HG03175 (cell line): Measurements from ENCODE around the gene ASIC2.

Source experiments
- ATAC-seq: cut with Tn5 transposase; IDR thresholded peaks from one replicate; pipeline ENCODE4 v1.9.1; 2021; ENCODE audit warnings: mild to moderate bottlenecking, moderate library complexity; ENCODE audit not compliant: unreplicated experiment

Gene ASIC2

GRCh38 chr17:33080091-33080490, 213.0 kb downstream of the ASIC2 start:
- no peak for ATAC-seq

- ATAC-seq, result no peak
These were observed 213.9 kb downstream of the ASIC2 start for GRCh38 chr17:33079201-33079600.

GRCh38 chr17:33076979-33077378, 216.1 kb downstream of the ASIC2 start:
- no peak for ATAC-seq

- no peak for ATAC-seq
These were observed 219.7 kb downstream of the ASIC2 start for GRCh38 chr17:33073416-33073815.

GRCh38 chr17:33072421-33073161, 220.5 kb downstream of the ASIC2 start:
- no peak for ATAC-seq

GRCh38 chr17:33071656-33072055, 221.4 kb downstream of the ASIC2 start:
- ATAC-seq, result no peak

- ATAC-seq, result no peak
These were observed 235.5 kb downstream of the ASIC2 start for GRCh38 chr17:33057564-33057963.

- ATAC-seq, result no peak
These were observed 236.5 kb downstream of the ASIC2 start for GRCh38 chr17:33056399-33057146.

- ATAC-seq, result no peak
These were observed 237.3 kb downstream of the ASIC2 start for GRCh38 chr17:33055746-33056145.

- no peak for ATAC-seq
These were observed 237.9 kb downstream of the ASIC2 start for GRCh38 chr17:33055171-33055611.

GRCh38 chr17:33054412-33054811, 238.7 kb downstream of the ASIC2 start:
- no peak for ATAC-seq

GRCh38 chr17:33053676-33054075, 239.4 kb downstream of the ASIC2 start:
- no peak for ATAC-seq

GRCh38 chr17:33052856-33053255, 240.2 kb downstream of the ASIC2 start:
- no peak for ATAC-seq

GRCh38 chr17:33050611-33051140, 242.4 kb downstream of the ASIC2 start:
- no peak for ATAC-seq

- ATAC-seq, result no peak
These were observed 243.2 kb downstream of the ASIC2 start for GRCh38 chr17:33049781-33050414.

- no peak for ATAC-seq
These were observed 246.5 kb downstream of the ASIC2 start for GRCh38 chr17:33046361-33047255.

GRCh38 chr17:33045216-33045615, 247.9 kb downstream of the ASIC2 start:
- no peak for ATAC-seq

GRCh38 chr17:33044771-33045170, 248.3 kb downstream of the ASIC2 start:
- ATAC-seq, result no peak

GRCh38 chr17:33040461-33040860, 252.6 kb downstream of the ASIC2 start:
- ATAC-seq, result no peak

- no peak for ATAC-seq
These were observed 253.2 kb downstream of the ASIC2 start for GRCh38 chr17:33039874-33040273.

- no peak for ATAC-seq
These were observed 254.4 kb downstream of the ASIC2 start for GRCh38 chr17:33038740-33039139.
